ENCODE data around the gene RNF157. TPM values are rescaled to one million over a fixed set of nuclear protein-coding genes. Genes with fewer than 3 reads are reported as not detected.

Gene RNF157
- total RNA-seq, 1 donor from 2014 or later = 8.8 TPM

DNA sequence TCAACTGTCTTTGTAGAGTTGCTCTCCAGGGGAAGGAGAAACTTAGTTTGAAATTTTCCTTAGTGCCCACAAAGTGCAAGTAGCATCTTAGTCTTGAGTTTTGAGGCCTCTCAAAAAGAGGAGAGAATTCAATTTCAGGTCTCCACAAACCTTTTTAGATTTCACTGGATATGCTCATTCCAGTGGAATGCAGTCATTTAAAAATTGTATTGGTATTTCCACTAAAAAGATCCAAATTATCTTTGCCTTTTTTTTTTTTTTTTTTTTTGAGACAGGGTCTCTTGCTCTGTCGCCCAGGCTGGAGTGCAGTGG lies 92.3 kb downstream of the RNF157 start:
- Histone ChIP-seq H3K9me3 (no peaks in the 10 kb centered on the region), H3K36me3 (no peaks in the 10 kb centered on the region), H3K4me3 (no peak overlapping the region), H3K27me3 (no peaks in the 10 kb centered on the region), H3K4me1 (no peaks in the 10 kb centered on the region), H3K27ac (no peak overlapping the region)
- TF ChIP-seq, protein P1, sequence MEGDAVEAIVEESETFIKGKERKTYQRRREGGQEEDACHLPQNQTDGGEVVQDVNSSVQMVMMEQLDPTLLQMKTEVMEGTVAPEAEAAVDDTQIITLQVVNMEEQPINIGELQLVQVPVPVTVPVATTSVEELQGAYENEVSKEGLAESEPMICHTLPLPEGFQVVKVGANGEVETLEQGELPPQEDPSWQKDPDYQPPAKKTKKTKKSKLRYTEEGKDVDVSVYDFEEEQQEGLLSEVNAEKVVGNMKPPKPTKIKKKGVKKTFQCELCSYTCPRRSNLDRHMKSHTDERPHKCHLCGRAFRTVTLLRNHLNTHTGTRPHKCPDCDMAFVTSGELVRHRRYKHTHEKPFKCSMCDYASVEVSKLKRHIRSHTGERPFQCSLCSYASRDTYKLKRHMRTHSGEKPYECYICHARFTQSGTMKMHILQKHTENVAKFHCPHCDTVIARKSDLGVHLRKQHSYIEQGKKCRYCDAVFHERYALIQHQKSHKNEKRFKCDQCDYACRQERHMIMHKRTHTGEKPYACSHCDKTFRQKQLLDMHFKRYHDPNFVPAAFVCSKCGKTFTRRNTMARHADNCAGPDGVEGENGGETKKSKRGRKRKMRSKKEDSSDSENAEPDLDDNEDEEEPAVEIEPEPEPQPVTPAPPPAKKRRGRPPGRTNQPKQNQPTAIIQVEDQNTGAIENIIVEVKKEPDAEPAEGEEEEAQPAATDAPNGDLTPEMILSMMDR (IDR thresholded peaks at IDR 0.05) = no peak
- TF ChIP-seq POLR2A (IDR thresholded peaks at IDR 0.05) (no peak), POLR2AphosphoS5 (IDR thresholded peaks at IDR 0.05; ENCODE audit: insufficient read depth in 1 of 2, low read depth in 1 of 2) (no peak)
- DNase-seq (ENCODE audit: extremely low spot score in 2 of 2) = no peak
- intact Hi-C loops (cut with DNase I) = no loop called here

DNA sequence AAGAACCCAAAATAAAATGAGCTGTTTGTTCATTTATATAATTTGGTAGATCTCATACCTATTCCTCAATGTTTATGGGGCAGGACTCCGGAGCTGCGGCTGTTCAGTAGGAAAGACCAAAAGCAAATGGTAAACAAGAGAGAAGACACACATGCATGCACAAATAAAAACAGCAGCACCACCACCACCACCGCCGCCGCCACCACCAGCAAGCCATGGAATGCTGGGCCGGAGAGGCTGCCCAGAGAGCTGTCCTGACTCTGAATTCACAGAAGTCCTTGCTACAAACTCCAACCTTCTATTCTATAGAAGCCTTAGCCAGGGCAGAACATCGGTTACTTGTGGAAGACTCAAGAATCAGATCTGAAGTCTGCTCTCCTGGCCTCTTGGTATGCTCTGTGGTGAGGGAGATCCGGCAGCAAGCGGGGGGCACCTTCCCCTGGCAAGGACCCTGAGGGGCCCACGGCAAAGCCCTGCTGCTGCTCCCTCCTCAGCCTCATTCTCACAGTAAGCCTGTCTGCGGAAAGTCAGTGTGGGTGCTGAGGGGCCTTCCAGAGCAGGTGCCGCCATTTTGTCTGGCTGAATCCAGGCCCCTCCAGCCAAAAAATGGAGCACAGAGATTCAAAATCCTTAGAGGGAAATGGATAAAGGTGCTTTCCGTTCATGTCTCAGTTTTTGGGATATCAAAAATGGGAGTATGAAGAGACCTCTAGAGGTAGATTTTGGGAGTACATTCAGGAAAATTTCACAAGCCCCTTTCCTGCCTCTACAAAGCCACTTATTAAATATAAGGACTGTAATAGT lies 92.9 kb downstream of the RNF157 start:
- Histone ChIP-seq H3K36me3 (no peaks in the 10 kb centered on the region), H3K27me3 (no peaks in the 10 kb centered on the region), H3K4me1 (no peaks in the 10 kb centered on the region), H3K27ac (no peak overlapping the region), H3K9me3 (no peaks in the 10 kb centered on the region), H3K4me3 (no peak overlapping the region)
- no peak for TF ChIP-seq POLR2AphosphoS5 (IDR thresholded peaks at IDR 0.05; ENCODE audit: insufficient read depth in 1 of 2, low read depth in 1 of 2)
- TF ChIP-seq, protein P1 (IDR thresholded peaks at IDR 0.05) = peak in 1 of 3 experiments; percentile 33
- no peak for TF ChIP-seq POLR2A (IDR thresholded peaks at IDR 0.05)
- no peak for DNase-seq (ENCODE audit: extremely low spot score in 2 of 2)
- intact Hi-C loops (cut with DNase I) = no loop called here

DNA sequence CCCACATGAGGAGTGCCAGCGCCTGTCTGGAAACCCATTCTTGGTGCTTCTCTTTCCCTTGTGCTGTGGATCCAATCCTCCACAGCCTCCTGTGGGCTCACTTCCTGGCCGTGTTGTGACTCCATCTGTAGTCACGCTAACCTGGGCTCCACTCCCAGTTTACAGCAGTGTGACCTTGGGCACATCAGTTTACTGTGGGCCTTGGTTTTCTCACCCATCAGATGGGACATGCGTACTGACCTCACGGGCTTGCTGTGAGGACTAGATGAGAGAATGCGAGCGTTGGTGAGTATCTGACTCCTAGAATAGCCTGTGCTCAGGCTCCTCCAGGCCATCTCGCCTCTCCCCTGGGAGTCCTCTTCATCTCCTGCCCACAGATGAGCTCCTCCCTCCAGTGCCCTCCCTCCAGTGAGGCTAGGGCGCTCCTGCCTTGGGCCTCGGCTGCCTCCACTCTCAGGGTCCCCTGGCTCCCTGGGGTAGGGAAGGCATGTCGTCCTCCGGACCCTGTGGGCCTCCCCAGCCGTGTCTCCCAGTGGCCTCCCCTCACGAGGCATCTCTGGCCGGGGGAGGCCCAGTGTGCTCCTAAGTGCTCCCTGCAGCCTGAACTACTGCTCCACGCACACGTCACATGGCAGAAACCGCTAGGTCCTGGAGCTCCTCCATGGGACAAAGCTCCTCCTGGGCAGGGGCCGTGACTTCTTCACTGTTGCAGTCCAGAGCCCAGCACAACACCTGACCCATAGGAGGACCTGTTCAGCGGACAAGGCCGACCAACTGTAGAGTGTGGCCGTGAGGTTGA lies 94.0 kb downstream of the RNF157 start:
- no peak for DNase-seq (ENCODE audit: extremely low spot score in 2 of 2)
- Histone ChIP-seq H3K9me3 (no peaks in the 10 kb centered on the region), H3K27ac (peak overlapping the region; percentile 11), H3K27me3 (no peaks in the 10 kb centered on the region), H3K36me3 (no peaks in the 10 kb centered on the region), H3K4me1 (peaks cover 8% of the 10 kb centered on the region), H3K4me3 (no peak overlapping the region)
- intact Hi-C loops (cut with DNase I) = no loop called here
- no peak for TF ChIP-seq POLR2AphosphoS5 (IDR thresholded peaks at IDR 0.05; ENCODE audit: insufficient read depth in 1 of 2, low read depth in 1 of 2)
- TF ChIP-seq, protein P1 (IDR thresholded peaks at IDR 0.05) = no peak
- no peak for TF ChIP-seq POLR2A (IDR thresholded peaks at IDR 0.05)

DNA sequence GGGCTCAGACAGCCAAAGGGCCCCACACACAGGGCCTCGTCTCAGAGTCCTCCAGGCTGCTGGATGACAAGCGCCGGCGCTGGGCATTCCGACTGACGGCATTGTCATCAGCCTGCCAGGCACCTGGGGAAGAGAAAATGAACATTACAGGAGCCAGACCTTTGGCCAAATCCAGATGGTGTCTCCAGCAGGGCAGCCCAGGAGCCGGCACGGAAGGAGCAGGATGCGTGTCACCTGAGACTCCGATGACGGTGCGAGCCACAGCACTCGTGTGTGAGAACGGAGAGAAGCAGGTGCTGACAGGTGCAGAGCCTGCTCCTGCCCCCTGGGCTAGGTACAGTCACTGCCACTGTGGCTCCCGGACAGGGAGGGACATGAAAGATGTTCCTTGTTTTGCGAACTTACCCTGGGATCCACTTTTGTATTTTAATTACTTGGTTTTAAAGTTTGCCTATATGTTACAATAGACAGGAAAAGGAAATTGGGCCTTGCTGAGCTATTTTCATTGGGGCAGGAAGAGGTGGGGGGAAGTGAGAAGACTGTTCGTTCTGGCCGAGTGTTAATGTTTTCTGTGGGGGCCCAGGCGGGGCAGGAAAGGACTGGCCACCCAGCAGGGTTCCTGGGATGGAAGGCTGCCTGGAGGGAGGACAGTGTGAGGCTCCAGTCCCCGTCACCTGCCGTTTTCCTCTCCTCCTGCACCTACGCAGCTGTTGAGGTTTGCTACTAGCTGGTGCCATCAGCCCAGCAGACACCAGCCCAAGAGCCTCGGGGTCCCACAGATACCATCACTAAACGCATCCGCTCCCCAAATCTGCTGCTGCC lies 94.9 kb downstream of the RNF157 start:
- DNase-seq (ENCODE audit: extremely low spot score in 2 of 2) = no peak
- H3K4me3 ChIP-seq = no peak overlapping the region
- peak in 1 of 2 donors; percentile 58 for TF ChIP-seq POLR2AphosphoS5 (IDR thresholded peaks at IDR 0.05; ENCODE audit: insufficient read depth in 1 of 2, low read depth in 1 of 2)
- TF ChIP-seq, protein P1 (IDR thresholded peaks at IDR 0.05) = no peak
- no peak for TF ChIP-seq POLR2A (IDR thresholded peaks at IDR 0.05)
- no peaks in the 10 kb centered on the region for H3K36me3 ChIP-seq
- intact Hi-C loops (cut with DNase I) = no loop called here
- H3K27ac ChIP-seq = peak overlapping the region; percentile 11
- no peaks in the 10 kb centered on the region for H3K9me3 ChIP-seq
- peaks cover 16% of the 10 kb centered on the region for H3K4me1 ChIP-seq
- H3K27me3 ChIP-seq = peaks cover 2% of the 10 kb centered on the region
